Right renal pelvis (tissue), 4 donors: ENCODE measurements around the gene NHLRC4. TPM values are rescaled to one million over a fixed set of nuclear protein-coding genes. Genes with fewer than 3 reads are reported as not detected.

ENCODE experiments used
- DNase-seq, 4 donors: peaks; one replicate each; pipeline ENCODE4 v3.0.0-alpha.2; 2013; ENCODE audit warnings: low read depth in 4 of 4, low spot score in 3 of 4, missing footprints in 1 of 4
- polyA plus RNA-seq, 4 donors: library from polyadenylated mRNA; unstranded; fragments of 120-200 nt; gene quantifications; one replicate each; pipeline ENCODE4 v1.2.1, GENCODE V29; 2013; ENCODE audit not compliant: insufficient read length in 4 of 4

The NHLRC4 gene
- polyA plus RNA-seq, 4 donors = 7.2 to 9.9 (median 8.0) TPM

GRCh38 chr16:580141-580945 lies 13.5 kb downstream of the NHLRC4 start:
- no peak for DNase-seq

DNA sequence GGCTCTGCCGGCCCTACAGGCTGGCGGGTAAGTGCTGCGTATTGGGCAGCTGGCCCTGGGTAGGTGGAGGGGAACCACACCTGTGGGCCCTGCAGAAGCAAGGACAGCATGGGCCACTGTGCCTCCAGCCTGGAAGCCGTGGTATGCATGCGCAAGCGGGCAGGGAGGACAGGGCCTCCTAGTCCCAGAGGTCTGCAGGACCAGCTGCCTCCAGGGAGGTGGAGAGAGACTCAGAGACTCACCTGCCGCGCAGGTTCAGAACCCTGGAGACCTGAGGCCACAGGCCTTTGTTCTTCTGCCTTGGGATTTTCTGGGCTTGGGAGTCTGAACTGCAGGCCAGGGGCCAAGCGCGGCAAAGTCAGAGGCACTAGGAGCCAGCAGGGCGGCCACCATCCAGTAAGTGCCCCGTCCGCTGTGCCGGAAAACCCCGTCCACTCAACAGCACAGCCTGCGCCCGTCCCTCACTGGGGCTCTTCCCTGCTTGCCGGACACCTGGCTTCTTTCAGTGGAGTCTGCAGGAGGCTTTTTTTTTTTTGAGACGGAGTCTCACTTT lies 14.2 kb downstream of the NHLRC4 start:
- no peak for DNase-seq

DNA sequence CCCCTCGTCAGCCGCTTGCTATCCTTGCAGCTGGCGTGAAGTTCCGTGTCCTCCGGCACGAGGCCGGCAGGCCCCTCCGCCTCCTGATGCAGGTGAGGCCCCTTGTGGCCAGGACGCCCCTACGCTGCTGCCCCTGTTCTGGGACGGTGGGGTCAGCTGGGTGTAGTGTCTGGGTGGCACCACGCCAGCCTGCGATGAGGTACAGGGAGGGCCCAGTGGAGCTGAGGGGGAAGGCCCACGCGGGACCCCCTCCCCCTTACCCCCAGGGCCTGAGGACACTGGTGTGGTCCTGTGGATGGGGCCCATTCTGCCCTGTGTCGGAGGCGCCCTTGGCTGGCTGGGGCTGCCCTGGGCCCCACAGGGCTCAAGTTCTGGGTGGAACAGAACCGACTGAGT lies 15.4 kb downstream of the NHLRC4 start:
- no peak for DNase-seq

GRCh38 chr16:582614-583331 lies 16.0 kb downstream of the NHLRC4 start:
- DNase-seq = no peak

GRCh38 chr16:583470-583814 lies 16.6 kb downstream of the NHLRC4 start:
- no peak for DNase-seq

- DNase-seq = no peak
Observed at GRCh38 chr16:583815-584591, 17.2 kb downstream of the NHLRC4 start.

DNA sequence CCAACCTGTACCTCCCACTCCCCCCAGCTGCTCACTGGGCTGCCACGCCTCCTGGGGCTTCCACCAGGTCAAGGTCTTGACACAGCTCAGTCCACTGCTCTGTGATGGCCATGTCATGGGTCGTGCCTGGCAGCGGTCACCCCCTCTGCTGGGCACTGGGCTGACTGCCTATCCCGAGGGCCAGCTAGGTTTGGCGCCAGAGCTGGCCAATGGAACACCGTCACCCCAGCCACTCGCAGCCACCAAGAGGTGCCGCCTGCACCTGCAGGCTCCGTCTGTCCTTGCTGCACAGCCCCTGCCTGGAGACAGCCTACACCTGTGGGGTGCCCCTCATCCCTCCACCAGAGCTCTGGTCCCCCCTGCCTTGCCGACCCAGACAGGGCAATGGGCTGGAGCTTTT lies 18.5 kb downstream of the NHLRC4 start:
- no peak for DNase-seq

GRCh38 chr16:586047-586644 lies 19.3 kb downstream of the NHLRC4 start:
- no peak for DNase-seq

DNA sequence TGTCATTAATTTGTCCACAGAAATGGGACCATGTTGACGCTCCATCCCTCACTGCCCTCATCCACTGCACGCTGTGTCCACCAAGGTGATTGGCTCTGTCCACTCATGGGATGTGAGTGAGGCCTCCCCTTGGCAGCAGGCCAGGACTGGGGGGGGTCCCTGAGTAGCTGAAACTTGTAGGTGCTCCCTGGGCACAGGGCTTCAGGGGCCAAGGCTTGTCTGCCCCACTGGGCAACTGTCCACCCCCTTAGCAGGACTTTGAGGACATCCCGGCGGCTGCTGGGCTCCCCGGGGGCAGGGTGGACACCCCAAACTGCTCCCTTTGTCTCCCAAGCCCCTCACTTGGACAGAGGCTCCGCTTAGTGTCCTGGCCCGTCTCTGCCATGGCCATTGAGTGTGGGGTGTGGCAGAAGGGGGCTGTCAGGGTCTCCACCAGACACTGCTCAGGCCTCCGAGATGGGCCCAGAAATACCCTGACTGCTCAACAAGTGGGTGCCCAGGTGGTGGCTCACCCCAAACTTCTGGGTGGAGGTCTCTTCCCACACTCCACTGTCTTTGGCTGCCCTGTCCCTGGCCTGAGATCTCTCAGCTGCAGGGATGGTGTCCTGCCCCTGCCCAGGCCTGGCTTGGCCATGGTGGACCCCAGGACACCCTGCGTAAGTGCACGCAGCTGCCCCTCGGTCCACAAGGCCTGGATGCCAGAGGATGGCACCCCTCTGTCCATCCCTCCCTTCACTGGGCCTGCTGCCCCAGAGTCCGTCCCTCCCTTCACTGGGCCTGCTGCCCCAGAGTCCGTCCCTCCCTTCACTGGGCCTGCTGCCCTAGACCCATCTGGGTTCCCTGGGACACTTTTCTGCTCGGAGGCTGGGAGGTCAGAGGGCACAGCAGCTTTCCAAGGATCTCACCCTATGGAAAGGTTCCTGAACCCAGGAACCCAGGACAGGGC lies 20.1 kb downstream of the NHLRC4 start:
- DNase-seq = no peak

GRCh38 chr16:588639-588888 lies 21.8 kb downstream of the NHLRC4 start:
- DNase-seq = no peak

DNA sequence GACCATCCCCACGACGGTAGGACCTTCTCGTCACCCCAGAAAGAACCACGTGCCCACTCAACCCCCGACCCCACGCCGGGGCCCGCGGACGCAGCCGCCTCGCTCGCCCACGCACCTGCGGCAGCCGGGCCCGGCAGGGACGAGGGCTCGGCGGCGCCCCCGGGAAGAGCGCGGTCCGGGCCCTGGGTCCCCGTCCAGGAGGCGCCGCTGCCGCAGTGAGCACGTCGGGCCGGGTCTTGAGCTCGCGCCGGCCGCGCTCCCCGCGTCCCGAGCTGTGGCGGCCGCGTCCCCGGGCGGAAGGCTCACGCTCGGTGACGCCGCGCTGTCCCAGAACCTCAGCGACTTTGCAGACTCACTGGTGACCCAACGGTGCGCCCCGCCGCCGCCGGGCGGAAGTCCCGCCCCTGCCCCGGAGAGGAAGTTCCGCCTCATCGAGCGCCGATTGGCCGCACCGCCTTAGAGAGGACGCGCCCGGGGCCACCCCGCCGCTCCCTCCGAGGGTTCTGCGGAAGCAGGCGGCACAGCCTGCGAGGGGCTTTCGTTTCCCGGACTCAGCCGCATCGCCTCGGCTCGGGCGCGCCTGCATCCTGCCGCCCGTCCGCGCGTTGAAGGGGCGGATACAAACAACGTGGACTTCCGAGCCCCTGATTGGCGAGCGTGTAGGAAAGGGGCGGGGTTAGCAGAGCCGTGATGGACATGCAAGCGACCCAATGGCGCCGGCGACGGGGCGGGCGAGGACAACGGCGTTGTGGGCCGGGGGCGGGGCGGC lies 22.3 kb downstream of the NHLRC4 start:
- peak; percentile 91 to 98 (median 92) for DNase-seq

- DNase-seq = peak; percentile 92 to 100 (median 94)
Observed at GRCh38 chr16:589658-590187, 22.9 kb downstream of the NHLRC4 start, which contains the start of gene RAB40C. RAB40C (plus strand) TSS chr16:590066; CDS start chr16:590292, 226 bp downstream.

DNA sequence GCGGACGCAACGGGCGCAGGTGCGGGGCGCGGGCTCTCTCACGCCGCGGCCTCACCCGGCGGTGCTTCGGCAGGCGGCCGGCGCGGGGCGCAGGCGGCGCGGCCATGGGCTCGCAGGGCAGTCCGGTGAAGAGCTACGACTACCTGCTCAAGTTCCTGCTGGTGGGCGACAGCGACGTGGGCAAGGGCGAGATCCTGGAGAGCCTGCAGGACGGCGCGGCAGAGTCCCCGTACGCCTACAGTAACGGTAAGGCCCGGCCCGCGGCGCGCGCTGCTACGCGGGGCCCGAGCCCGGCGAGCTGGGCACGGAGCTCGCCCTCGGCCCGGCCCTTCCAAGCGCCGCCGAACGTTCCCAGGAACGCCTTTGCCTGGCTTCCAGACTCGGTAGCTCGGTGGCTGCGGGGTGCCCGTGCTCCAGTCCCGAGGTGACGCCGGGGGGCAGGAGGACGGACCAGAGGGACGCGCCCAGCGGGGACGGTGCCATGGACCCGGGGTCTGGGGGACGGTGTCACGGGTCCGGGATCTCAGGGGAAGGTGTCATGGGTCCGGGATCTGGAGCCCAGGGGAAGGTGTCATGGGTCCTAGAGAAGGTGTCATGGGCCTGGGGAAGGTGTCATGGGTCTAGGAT lies 23.5 kb downstream of the NHLRC4 start:
- no peak for DNase-seq

DNA sequence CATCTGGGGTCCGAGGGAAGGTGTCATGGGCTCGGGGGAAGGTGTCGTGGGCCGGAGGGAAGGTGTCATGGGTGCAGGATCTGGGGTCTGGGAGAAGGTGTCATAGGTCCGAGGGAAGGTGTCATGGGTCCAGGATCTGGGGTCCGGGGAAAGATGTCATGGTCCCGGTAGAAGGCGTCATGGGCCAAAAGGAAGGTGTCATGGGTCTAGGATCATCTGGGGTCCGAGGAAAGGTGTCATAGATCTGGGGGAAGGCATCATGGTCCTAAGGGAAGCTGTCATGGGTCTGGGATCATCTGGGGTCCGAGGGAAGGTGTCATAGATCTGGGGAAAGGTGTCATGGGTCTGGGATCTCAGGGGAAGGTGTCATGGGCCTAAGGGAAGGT lies 24.0 kb downstream of the NHLRC4 start:
- no peak for DNase-seq

GRCh38 chr16:591231-591630 lies 24.4 kb downstream of the NHLRC4 start:
- DNase-seq = no peak

DNA sequence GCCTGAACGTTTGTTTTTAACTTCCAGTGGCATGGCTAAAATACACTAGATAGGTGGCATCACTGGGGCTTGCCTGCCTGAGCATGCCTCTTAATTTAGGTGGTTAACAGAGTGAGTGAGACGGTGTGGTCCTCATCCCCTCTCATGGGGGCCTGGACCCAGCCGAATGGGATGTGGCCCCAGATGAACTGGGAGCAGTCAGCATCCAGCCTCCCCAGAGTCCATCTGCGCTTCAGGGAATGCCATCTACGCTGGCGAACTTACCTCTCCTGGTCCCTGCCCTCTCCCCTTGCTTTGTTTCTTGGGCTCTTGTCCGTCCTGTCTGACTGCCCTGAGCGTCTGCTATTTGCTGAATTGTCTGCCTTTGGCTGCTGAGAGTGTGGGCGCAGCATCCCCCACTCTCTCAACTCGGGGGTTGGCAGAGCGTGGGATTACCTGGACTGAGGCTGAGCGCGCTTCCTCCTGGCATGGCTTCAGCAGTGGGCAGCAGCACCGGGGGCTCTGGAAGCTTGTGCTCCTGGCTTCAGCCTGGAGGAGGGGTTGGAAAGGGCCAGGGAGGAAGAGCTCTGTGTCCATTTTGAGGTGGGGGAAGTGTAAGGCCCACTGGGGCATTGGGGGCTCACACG lies 25.2 kb downstream of the NHLRC4 start:
- no peak for DNase-seq

- no peak for DNase-seq
Observed at GRCh38 chr16:592518-593306, 25.9 kb downstream of the NHLRC4 start.
